ENCODE measurements around the gene GLI3. TPM values are rescaled to one million over a fixed set of nuclear protein-coding genes. Genes with fewer than 3 reads are reported as not detected.
A peak's percentile ranks its signal among the peaks of the same experiment; 100 is the strongest.

GLI3 gene
- total and polyA plus RNA-seq, 2 donors (not counting 1 experiment from before 2014, with no cell fraction given), result 6.4 to 6.5 TPM

GRCh38 chr7:41964183-41964753 is 272.7 kb downstream of the GLI3 start:
- Histone ChIP-seq H3K27me3 (ENCODE audit: control insufficient read depth, insufficient read depth, low read length) (no peaks in the 10 kb centered on the region), H3K36me3 (ENCODE audit: control insufficient read depth, insufficient read depth, low read length) (peaks cover 18% of the 10 kb centered on the region), H3K9me3 (ENCODE audit: control insufficient read depth, insufficient read depth, low read depth, low read length) (no peaks in the 10 kb centered on the region), H3K9ac (ENCODE audit: insufficient read depth, low read length) (no peak overlapping the region), H3K4me1 (ENCODE audit: control insufficient read depth, extremely low read depth, insufficient read depth, low read length) (peaks cover 3% of the 10 kb centered on the region), H3K79me2 (ENCODE audit: control insufficient read depth, insufficient read depth, low read length) (no peaks in the 10 kb centered on the region), H3K4me2 (ENCODE audit: extremely low read depth, insufficient read depth, low read length) (no peak overlapping the region), H2AFZ (ENCODE audit: low read length) (no peak overlapping the region), H4K20me1 (ENCODE audit: control insufficient read depth, extremely low read depth, insufficient read depth, low read length) (no peaks in the 10 kb centered on the region), H3K27ac (ENCODE audit: insufficient read depth, low read length) (no peak overlapping the region), H3K4me3 (replicated peaks in 1 of 4; ENCODE audit: control extremely low read depth in 1 of 4, insufficient read depth in 1 of 4, low read depth in 3 of 4, low read length in 4 of 4) (no peak overlapping the region)
- no peak for TF ChIP-seq EZH2 (IDR thresholded peaks at IDR 0.05; ENCODE audit: low read length, missing control alignments)
- no peak for TF ChIP-seq CTCF (conservative IDR thresholded peaks at IDR 0.05 in 1 of 2, IDR thresholded peaks at IDR 0.05 in 1 of 2; ENCODE audit: low read depth in 1 of 2, low read length in 2 of 2)
- no peak for DNase-seq (ENCODE audit: low read depth in 2 of 2)

- no peak overlapping the region for H3K9ac ChIP-seq (ENCODE audit: insufficient read depth, low read length)
- H3K36me3 ChIP-seq (ENCODE audit: control insufficient read depth, insufficient read depth, low read length), result no peaks in the 10 kb centered on the region
- peak overlapping the region; percentile 90 for H3K4me2 ChIP-seq (ENCODE audit: extremely low read depth, insufficient read depth, low read length)
- no peaks in the 10 kb centered on the region for H4K20me1 ChIP-seq (ENCODE audit: control insufficient read depth, extremely low read depth, insufficient read depth, low read length)
- TF ChIP-seq CTCF (conservative IDR thresholded peaks at IDR 0.05 in 1 of 2, IDR thresholded peaks at IDR 0.05 in 1 of 2; ENCODE audit: low read depth in 1 of 2, low read length in 2 of 2) (no peak), EZH2 (IDR thresholded peaks at IDR 0.05; ENCODE audit: low read length, missing control alignments) (no peak)
- H2AFZ ChIP-seq (ENCODE audit: low read length), result no peak overlapping the region
- no peaks in the 10 kb centered on the region for H3K9me3 ChIP-seq (ENCODE audit: control insufficient read depth, insufficient read depth, low read depth, low read length)
- H3K27me3 ChIP-seq (ENCODE audit: control insufficient read depth, insufficient read depth, low read length), result no peaks in the 10 kb centered on the region
- H3K79me2 ChIP-seq (ENCODE audit: control insufficient read depth, insufficient read depth, low read length), result no peaks in the 10 kb centered on the region
- H3K4me1 ChIP-seq (ENCODE audit: control insufficient read depth, extremely low read depth, insufficient read depth, low read length), result peaks cover 22% of the 10 kb centered on the region
- DNase-seq (ENCODE audit: low read depth in 2 of 2), result no peak
- no peak overlapping the region for H3K4me3 ChIP-seq (replicated peaks in 1 of 4; ENCODE audit: control extremely low read depth in 1 of 4, insufficient read depth in 1 of 4, low read depth in 3 of 4, low read length in 4 of 4)
- no peak overlapping the region for H3K27ac ChIP-seq (ENCODE audit: insufficient read depth, low read length)
These were observed 280.3 kb downstream of the GLI3 start for GRCh38 chr7:41956705-41957104.

GRCh38 chr7:41955893-41956675 is 280.9 kb downstream of the GLI3 start:
- TF ChIP-seq CTCF (conservative IDR thresholded peaks at IDR 0.05 in 1 of 2, IDR thresholded peaks at IDR 0.05 in 1 of 2; ENCODE audit: low read depth in 1 of 2, low read length in 2 of 2) (no peak), EZH2 (IDR thresholded peaks at IDR 0.05; ENCODE audit: low read length, missing control alignments) (no peak)
- peaks cover 22% of the 10 kb centered on the region for H3K4me1 ChIP-seq (ENCODE audit: control insufficient read depth, extremely low read depth, insufficient read depth, low read length)
- peak overlapping the region in 2 of 4 experiments; percentile 12 to 21 for H3K4me3 ChIP-seq (replicated peaks in 1 of 4; ENCODE audit: control extremely low read depth in 1 of 4, insufficient read depth in 1 of 4, low read depth in 3 of 4, low read length in 4 of 4)
- peak overlapping the region; percentile 32 for H3K27ac ChIP-seq (ENCODE audit: insufficient read depth, low read length)
- no peak overlapping the region for H3K9ac ChIP-seq (ENCODE audit: insufficient read depth, low read length)
- H3K4me2 ChIP-seq (ENCODE audit: extremely low read depth, insufficient read depth, low read length), result peak overlapping the region; percentile 90
- peak; percentile 99 to 100 for DNase-seq (ENCODE audit: low read depth in 2 of 2)
- H3K79me2 ChIP-seq (ENCODE audit: control insufficient read depth, insufficient read depth, low read length), result no peaks in the 10 kb centered on the region
- H2AFZ ChIP-seq (ENCODE audit: low read length), result no peak overlapping the region
- no peaks in the 10 kb centered on the region for H3K36me3 ChIP-seq (ENCODE audit: control insufficient read depth, insufficient read depth, low read length)
- H3K9me3 ChIP-seq (ENCODE audit: control insufficient read depth, insufficient read depth, low read depth, low read length), result no peaks in the 10 kb centered on the region
- no peaks in the 10 kb centered on the region for H4K20me1 ChIP-seq (ENCODE audit: control insufficient read depth, extremely low read depth, insufficient read depth, low read length)
- no peaks in the 10 kb centered on the region for H3K27me3 ChIP-seq (ENCODE audit: control insufficient read depth, insufficient read depth, low read length)

All from fibroblast of lung (primary cell).